Spinal cord (tissue), 10 donors: Measurements from ENCODE around the gene HS1BP3. TPM values are rescaled to one million over a fixed set of nuclear protein-coding genes. Genes with fewer than 3 reads are reported as not detected.

Experiments used
- DNase-seq, 6 donors: peaks; one replicate each; pipeline versions ENCODE4 v3.0.0 to v3.0.0-alpha.2; 2013 to 2015; ENCODE audit warnings: low spot score in 6 of 6, low read depth in 4 of 6
- H3K27ac ChIP-seq: one replicate; pipeline ENCODE4 v1.5.1; 2013; ENCODE audit warnings: low read depth, low read length, control low read depth
- H3K27me3 ChIP-seq: one replicate; pipeline ENCODE4 v1.6.1; 2013; ENCODE audit warnings: low read length; ENCODE audit not compliant: control insufficient read depth, insufficient read depth
- H3K36me3 ChIP-seq: one replicate; pipeline ENCODE4 v1.6.1; 2013; ENCODE audit warnings: low read length; ENCODE audit not compliant: control insufficient read depth, insufficient read depth
- H3K4me1 ChIP-seq: one replicate; pipeline ENCODE4 v1.6.1; 2013; ENCODE audit warnings: low read length; ENCODE audit not compliant: control insufficient read depth, insufficient read depth
- H3K4me3 ChIP-seq: one replicate; pipeline ENCODE4 v1.5.1; 2013; ENCODE audit warnings: low read depth, low read length, control low read depth
- H3K9me3 ChIP-seq: one replicate; pipeline ENCODE4 v1.6.1; 2013; ENCODE audit warnings: low read length; ENCODE audit not compliant: control insufficient read depth, insufficient read depth
- WGBS: methylation state at CpG from one replicate; pipeline ENCODE4 v1.1.5; 2013; ENCODE audit warnings: missing lambda C conversion rate; ENCODE audit not compliant: insufficient coverage; 5-methylcytosine and 5-hydroxymethylcytosine counted together
- polyA plus RNA-seq, 2 donors: library from polyadenylated mRNA; unstranded; fragments of 120-200 nt; gene quantifications; one replicate each; pipeline ENCODE4 v1.2.1, GENCODE V29; 2013; ENCODE audit not compliant: insufficient read length in 2 of 2
- total RNA-seq, 2 donors: library from RNA; depleted of rRNA in 1 of 2; stranded (reverse); fragments of 120-200 nt in 1 of 2; fragments of >200 nt in 1 of 2; gene quantifications; one replicate each; pipeline versions ENCODE4 v1.2.3 to v1.2.4, GENCODE V29; 2013 to 2014
- donor health status: healthy.

The HS1BP3 gene
- total and polyA plus RNA-seq, 4 donors = 13.5 to 21.3 (median 15.1) TPM

GRCh38 chr2:20575414-20575813 is 75.5 kb downstream of the HS1BP3 start:
- Histone ChIP-seq H3K36me3 (no peaks in the 10 kb centered on the region), H3K4me3 (no peak overlapping the region), H3K9me3 (no peaks in the 10 kb centered on the region), H3K27ac (no peak overlapping the region), H3K27me3 (no peaks in the 10 kb centered on the region), H3K4me1 (peaks cover 81% of the 10 kb centered on the region)
- WGBS = 40% methylated on average over 1 of the region's 5 CpGs
- DNase-seq = no peak

DNA sequence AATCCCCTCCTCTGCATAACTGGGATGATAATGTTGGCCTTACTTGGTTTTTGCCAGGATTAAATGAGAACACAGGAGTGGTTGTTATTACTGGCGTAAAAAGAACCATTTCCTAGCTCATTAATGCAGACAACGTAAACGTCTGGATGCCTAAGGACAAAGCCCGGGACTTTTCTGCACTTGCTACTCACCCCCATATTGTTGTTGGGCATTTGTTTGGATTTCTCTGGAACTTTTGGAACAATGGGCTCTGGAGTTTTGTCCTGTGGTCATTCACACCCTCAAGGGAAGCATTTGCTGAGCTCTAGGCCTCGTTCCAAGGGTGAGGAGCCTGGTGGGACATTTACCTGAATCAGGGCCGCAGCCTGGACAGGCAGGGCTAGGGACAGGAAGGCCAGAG is 76.0 kb downstream of the HS1BP3 start:
- H3K36me3 ChIP-seq = no peaks in the 10 kb centered on the region
- H3K4me3 ChIP-seq = no peak overlapping the region
- H3K27me3 ChIP-seq = no peaks in the 10 kb centered on the region
- WGBS = 71% methylated on average over 4 of the region's 6 CpGs
- peak in 1 of 6 donors; percentile 31 for DNase-seq
- peak overlapping the region; percentile 62 for H3K27ac ChIP-seq
- peaks cover 82% of the 10 kb centered on the region for H3K4me1 ChIP-seq
- H3K9me3 ChIP-seq = no peaks in the 10 kb centered on the region

- Histone ChIP-seq H3K9me3 (no peaks in the 10 kb centered on the region), H3K4me1 (peaks cover 82% of the 10 kb centered on the region), H3K4me3 (no peak overlapping the region), H3K27ac (peak overlapping the region; percentile 62), H3K36me3 (no peaks in the 10 kb centered on the region), H3K27me3 (no peaks in the 10 kb centered on the region)
- DNase-seq = no peak
- 91% methylated on average over 3 of the region's 5 CpGs for WGBS
These were observed 76.4 kb downstream of the HS1BP3 start for GRCh38 chr2:20574423-20574911.

DNA sequence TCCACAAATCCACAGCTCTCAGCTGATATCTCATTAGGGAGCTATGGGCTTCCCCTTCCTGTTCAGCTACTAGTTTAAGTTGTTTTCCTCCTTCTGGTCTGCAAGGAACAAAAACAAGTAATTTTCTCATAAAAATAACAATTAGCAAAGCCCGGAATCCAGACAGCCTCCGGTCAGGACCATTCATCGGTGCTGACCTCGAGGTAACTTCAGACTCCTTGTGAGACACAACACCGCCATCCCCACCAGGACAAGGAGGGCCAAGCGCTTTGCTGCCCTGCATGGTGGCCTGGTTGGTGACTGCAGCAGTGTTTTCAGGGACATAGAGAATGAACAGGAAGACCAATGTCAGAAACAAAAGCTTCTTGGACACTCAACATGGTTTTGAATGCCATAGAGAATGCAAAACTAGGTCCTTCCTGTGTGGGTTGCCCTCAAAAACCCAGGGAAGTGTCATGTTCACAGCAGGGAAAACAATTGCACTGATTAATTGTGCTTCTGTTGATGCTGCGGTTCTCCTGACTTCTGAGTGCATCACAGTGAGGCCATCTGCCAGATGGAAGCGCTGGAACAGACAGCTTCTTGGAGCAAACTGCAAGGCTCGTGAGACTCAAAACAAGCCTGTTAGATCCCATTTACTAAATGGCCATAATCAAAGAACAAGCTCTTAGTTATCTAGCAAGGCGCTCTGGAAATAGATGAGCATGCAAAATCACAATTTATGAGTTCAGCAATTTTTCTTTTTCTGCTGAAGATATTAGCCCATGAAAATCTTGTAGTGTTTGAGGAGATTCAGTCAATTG is 77.1 kb downstream of the HS1BP3 start:
- Histone ChIP-seq H3K27me3 (no peaks in the 10 kb centered on the region), H3K36me3 (no peaks in the 10 kb centered on the region), H3K4me3 (no peak overlapping the region), H3K27ac (peak overlapping the region; percentile 62), H3K4me1 (peaks cover 81% of the 10 kb centered on the region), H3K9me3 (no peaks in the 10 kb centered on the region)
- DNase-seq = peak in 3 of 6 donors; percentile 46 to 88 (median 86)
- WGBS = 44% methylated on average over 6 of the region's 10 CpGs

GRCh38 chr2:20572221-20572620 is 78.7 kb downstream of the HS1BP3 start:
- no peak for DNase-seq
- WGBS = 100% methylated on average over 1 of the region's 5 CpGs
- Histone ChIP-seq H3K4me3 (no peak overlapping the region), H3K36me3 (no peaks in the 10 kb centered on the region), H3K4me1 (peaks cover 81% of the 10 kb centered on the region), H3K27ac (no peak overlapping the region), H3K9me3 (no peaks in the 10 kb centered on the region), H3K27me3 (no peaks in the 10 kb centered on the region)

GRCh38 chr2:20571644-20572215 is 79.2 kb downstream of the HS1BP3 start:
- DNase-seq = no peak
- H3K27ac ChIP-seq = no peak overlapping the region
- H3K9me3 ChIP-seq = no peaks in the 10 kb centered on the region

GRCh38 chr2:20571231-20571630 is 79.7 kb downstream of the HS1BP3 start:
- H3K9me3 ChIP-seq = no peaks in the 10 kb centered on the region
- no peaks in the 10 kb centered on the region for H3K27me3 ChIP-seq
- H3K4me1 ChIP-seq = peaks cover 83% of the 10 kb centered on the region
- no peaks in the 10 kb centered on the region for H3K36me3 ChIP-seq
- no peak overlapping the region for H3K27ac ChIP-seq
- DNase-seq = no peak
- no peak overlapping the region for H3K4me3 ChIP-seq
- 88% methylated on average over 10 of the region's 10 CpGs for WGBS

More at GRCh38 chr2:20571644-20572215, 79.2 kb downstream of the HS1BP3 start:
- no peaks in the 10 kb centered on the region for H3K27me3 ChIP-seq
- no peaks in the 10 kb centered on the region for H3K36me3 ChIP-seq
- H3K4me1 ChIP-seq = peaks cover 81% of the 10 kb centered on the region
- no peak overlapping the region for H3K4me3 ChIP-seq
- WGBS = 97% methylated on average over 6 of the region's 7 CpGs

DNA sequence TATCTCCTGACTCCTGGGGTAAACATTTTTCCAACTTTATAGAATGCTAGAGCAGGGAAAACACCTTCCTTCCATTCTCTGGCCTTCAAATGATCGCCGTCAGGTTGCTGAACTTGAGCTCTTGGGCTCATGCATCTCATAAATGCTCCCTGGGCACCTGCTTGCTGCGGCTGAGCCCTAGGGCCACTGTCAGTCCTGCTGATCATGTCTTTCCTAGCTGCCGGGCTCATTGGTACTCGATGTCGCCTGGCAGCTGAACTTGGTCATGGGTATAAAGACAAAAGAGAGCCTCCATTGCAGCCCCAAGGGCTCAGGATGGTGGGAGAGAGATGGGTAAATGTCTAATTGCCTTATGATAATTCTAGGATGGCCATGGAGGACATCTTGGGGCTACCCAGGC is 80.6 kb downstream of the HS1BP3 start:
- Histone ChIP-seq H3K36me3 (no peaks in the 10 kb centered on the region), H3K27me3 (no peaks in the 10 kb centered on the region), H3K4me1 (peaks cover 88% of the 10 kb centered on the region), H3K27ac (no peak overlapping the region), H3K4me3 (no peak overlapping the region), H3K9me3 (no peaks in the 10 kb centered on the region)
- 91% methylated on average over 6 of the region's 6 CpGs for WGBS
- no peak for DNase-seq

DNA sequence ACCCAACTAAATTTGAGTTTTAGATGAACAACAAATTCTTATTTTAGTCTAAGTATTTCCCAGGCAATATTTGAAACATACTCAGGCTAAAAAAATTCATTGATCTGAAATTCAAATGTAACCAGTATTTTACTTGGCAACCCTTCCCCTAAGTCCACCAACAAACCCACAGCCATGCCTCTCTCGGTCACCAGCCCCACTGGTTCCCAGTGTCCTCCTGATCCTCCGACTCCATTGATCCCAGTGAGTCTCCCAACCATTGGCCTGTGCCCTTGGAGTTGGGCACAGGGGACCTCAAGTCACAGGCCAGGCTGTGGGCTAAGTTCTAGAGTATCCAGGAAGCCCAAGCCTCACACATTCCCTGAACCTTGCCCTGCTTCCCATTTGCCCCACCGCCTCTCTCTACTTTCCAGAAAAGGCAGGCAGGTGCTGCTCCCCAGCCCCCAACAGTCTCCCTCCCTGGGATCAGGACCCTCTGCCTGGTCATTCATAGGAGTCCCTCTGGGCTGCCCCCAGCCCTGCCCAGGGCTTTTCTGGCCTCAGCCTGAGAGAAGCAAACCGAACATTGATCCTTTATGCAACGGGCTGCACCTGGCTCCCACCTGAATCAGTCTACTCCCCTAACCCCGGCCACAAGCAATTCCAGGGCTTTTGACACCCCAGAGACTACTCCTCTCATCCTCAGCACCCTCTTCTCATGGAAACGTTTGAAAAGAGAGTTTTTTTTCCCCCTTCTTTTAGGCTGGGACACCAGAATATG is 81.3 kb downstream of the HS1BP3 start:
- no peak for DNase-seq
- no peaks in the 10 kb centered on the region for H3K9me3 ChIP-seq
- H3K36me3 ChIP-seq = no peaks in the 10 kb centered on the region
- 59% methylated on average over 6 of the region's 7 CpGs for WGBS
- H3K27ac ChIP-seq = peak overlapping the region; percentile 64
- H3K4me3 ChIP-seq = no peak overlapping the region
- H3K27me3 ChIP-seq = no peaks in the 10 kb centered on the region
- H3K4me1 ChIP-seq = peaks cover 87% of the 10 kb centered on the region
